ENCODE data around the gene RGS2.

Gene RGS2

DNA sequence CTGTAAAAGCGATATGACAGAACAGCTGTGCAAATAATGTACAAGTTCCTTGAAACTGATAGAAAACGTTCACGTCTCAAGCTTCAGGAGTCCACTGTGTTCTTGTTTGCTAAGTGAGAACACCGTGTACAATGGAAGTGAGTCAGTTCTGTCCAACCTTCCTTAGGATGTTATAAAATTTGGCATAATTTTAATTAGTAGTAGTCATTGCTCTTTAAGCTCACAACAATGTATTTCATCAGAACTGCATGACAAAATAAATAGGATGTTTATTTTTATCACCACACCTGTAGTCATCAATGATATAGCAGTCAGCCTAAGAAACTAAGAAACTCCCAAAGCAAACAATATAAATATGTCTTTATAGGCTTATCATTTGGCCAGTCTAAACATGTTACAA, 53.0 kb downstream of the RGS2 start:
- no peak for TF ChIP-seq POLR2A (IDR thresholded peaks at IDR 0.05; ENCODE audit: low read length)
- TF ChIP-seq GATA1 (IDR thresholded peaks at IDR 0.05; ENCODE audit: low read depth, low read length) = no peak
- DNase-seq = no peak

Measured in erythroblast (primary cell).